ENCODE measurements around the gene UBL4B. TPM values are rescaled to one million over a fixed set of nuclear protein-coding genes. Genes with fewer than 3 reads are reported as not detected.

The UBL4B gene
- total and polyA plus RNA-seq, 9 of the 15 experiments (the other 6 are each of a cell fraction or from before 2014, with no cell fraction given), result not detected

- no peak overlapping the region for H2AFZ ChIP-seq (ENCODE audit: low read depth, low read length)
- ATAC-seq (no peak), FAIRE-seq (no peak), DNase-seq (ENCODE audit: extremely low read depth in 1 of 4, low spot score in 3 of 4) (no peak)
- H3K79me2 ChIP-seq (ENCODE audit: control insufficient read depth, insufficient read depth, low read length), result no peaks in the 10 kb centered on the region
- H3K27me3 ChIP-seq (ENCODE audit: control insufficient read depth in 2 of 2, insufficient read depth in 2 of 2, low read length in 2 of 2), result peaks cover 17 to 41% of the 10 kb centered on the region in 2 experiments; a peak in 3 of 5 replicates
- WGBS (ENCODE audit: insufficient coverage, low coverage, missing lambda C conversion rate), result 0% methylated on average over 2 of the region's 2 CpGs
- no peak overlapping the region for H3K9ac ChIP-seq (ENCODE audit: insufficient read depth in 1 of 2, low read depth in 2 of 2, low read length in 2 of 2)
- in situ Hi-C loops (cut with MboI) (no loop called here), intact Hi-C loops (cut with micrococcal nuclease) (no loop called here)
- TF ChIP-seq EZH2 (IDR thresholded peaks at IDR 0.05; ENCODE audit: borderline replicate concordance, low read depth, low read length), result no peak
- TF ChIP-seq ADNP (tag; IDR thresholded peaks at IDR 0.05), result no peak
- TF ChIP-seq ILF3 (IDR thresholded peaks at IDR 0.05; ENCODE audit: borderline replicate concordance), result no peak
- TF ChIP-seq FOXP4 (CRISPR knock-in tag; IDR thresholded peaks at IDR 0.05; ENCODE audit: borderline replicate concordance), result no peak
- TF ChIP-seq MTF1 (CRISPR knock-in tag; IDR thresholded peaks at IDR 0.05; ENCODE audit: borderline replicate concordance), result no peak
- no peak for TF ChIP-seq ID3 (CRISPR knock-in tag; IDR thresholded peaks at IDR 0.05)
- no peak for TF ChIP-seq ID3 (tag; IDR thresholded peaks at IDR 0.05)
- no peak for TF ChIP-seq MNT (conservative IDR thresholded peaks at IDR 0.05)
- TF ChIP-seq TEAD1 (CRISPR knock-in tag; IDR thresholded peaks at IDR 0.05), result no peak
- TF ChIP-seq ZNF644 (tag; IDR thresholded peaks at IDR 0.05; ENCODE audit: low read depth), result no peak
- no peak for TF ChIP-seq HDAC1 (IDR thresholded peaks at IDR 0.05)
- no peak for TF ChIP-seq SOX6 (IDR thresholded peaks at IDR 0.05)
- TF ChIP-seq AFF4 (CRISPR knock-in tag; IDR thresholded peaks at IDR 0.05), result no peak
- TF ChIP-seq ZNF263 (CRISPR knock-in tag; IDR thresholded peaks at IDR 0.05; ENCODE audit: borderline replicate concordance), result no peak
- no peak for TF ChIP-seq PRMT5 (CRISPR knock-in tag; IDR thresholded peaks at IDR 0.05)
- no peak overlapping the region for H3K4me2 ChIP-seq (ENCODE audit: insufficient read depth, low read length)
- POLR2A ChIA-PET, result interaction anchor here (0.6 to 4.5 kb wide), 3 partner anchors 10 to 480 kb away, joined by 3 to 48 read pairs (median 7); partner anchors contain the start of gene ALX3
- H3K4me3 ChIP-seq, result no peak overlapping the region
- H3K4me1 ChIP-seq (replicated peaks in 1 of 2; ENCODE audit: control insufficient read depth in 2 of 2, insufficient read depth in 2 of 2, low read length in 2 of 2), result peaks cover 12 to 14% of the 10 kb centered on the region in 2 experiments
- CTCF ChIA-PET (ENCODE audit: low intra/inter-chr PET ratio), result no interaction called here
- H3K9me1 ChIP-seq (ENCODE audit: control insufficient read depth, insufficient read depth, low read length), result peaks cover 5% of the 10 kb centered on the region
- no peak overlapping the region for H3K27ac ChIP-seq (ENCODE audit: extremely low read depth, low read depth, low read length)
- no peaks in the 10 kb centered on the region for H3K9me3 ChIP-seq (replicated peaks; ENCODE audit: control insufficient read depth, insufficient read depth, low read depth, low read length)
- no peaks in the 10 kb centered on the region; the same call in 1 of the 2 replicates for H4K20me1 ChIP-seq (replicated peaks; ENCODE audit: control insufficient read depth, insufficient read depth, low read length)
- no TSS peak for BruUV-seq (replicated peaks)
- H3K36me3 ChIP-seq (ENCODE audit: control insufficient read depth, insufficient read depth, low read length), result no peaks in the 10 kb centered on the region
These were observed 19.3 kb upstream of the UBL4B start for GRCh38 chr1:110092991-110093390.
